ENCODE results near the gene GTF3A. TPM values are rescaled to one million over a fixed set of nuclear protein-coding genes. Genes with fewer than 3 reads are reported as not detected.

The GTF3A gene
- total and polyA plus RNA-seq, 9 of the 15 experiments (the other 6 are each of a cell fraction or from before 2014, with no cell fraction given) = 47.5 to 303 (median 174) TPM

DNA sequence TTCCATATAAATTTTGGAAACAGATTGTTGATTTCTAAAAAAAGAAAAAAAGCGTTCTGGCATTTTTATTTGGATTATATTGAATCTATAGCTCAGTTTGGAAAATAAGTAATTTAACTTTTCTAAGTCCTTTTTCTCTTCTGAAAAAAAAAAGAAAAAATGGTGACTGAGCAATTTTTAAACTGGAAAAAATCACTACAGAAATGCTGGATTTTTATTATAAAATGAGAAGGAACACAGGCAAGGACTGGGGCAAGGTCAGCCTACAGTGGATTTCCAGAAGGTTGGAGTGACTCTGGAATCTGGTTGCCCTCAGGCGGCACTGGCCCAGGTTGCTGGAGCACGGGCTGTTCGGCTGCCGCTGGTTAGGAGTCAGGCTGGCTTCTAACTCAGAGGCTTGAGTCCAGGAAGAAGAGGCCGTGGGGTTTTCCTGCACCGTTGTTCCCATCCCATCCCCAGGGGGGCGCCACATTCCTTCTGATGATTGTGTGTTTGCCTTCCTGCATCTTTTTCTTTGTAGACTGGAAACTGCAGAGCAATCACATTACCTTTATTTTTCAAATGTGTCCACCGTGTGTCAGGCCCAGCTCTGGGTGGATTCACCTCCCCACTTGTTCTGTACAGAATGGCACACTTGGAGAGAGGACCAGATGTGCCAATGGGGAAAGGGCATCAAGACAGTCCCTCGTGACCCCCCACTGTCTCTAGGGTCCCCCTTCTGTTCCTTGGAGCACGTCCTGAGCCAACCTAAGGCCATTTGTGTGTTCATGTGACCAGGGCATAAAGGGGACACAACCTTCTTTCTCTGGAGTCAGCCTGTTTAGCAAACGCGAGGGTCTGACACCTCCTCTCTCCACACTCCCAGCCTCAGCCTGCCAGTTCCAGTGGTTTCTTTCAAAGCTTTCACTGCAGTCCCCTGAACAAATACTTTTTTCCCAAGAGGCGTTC is 44.5 kb upstream of the GTF3A start (continued):
- TF ChIP-seq, protein P1, sequence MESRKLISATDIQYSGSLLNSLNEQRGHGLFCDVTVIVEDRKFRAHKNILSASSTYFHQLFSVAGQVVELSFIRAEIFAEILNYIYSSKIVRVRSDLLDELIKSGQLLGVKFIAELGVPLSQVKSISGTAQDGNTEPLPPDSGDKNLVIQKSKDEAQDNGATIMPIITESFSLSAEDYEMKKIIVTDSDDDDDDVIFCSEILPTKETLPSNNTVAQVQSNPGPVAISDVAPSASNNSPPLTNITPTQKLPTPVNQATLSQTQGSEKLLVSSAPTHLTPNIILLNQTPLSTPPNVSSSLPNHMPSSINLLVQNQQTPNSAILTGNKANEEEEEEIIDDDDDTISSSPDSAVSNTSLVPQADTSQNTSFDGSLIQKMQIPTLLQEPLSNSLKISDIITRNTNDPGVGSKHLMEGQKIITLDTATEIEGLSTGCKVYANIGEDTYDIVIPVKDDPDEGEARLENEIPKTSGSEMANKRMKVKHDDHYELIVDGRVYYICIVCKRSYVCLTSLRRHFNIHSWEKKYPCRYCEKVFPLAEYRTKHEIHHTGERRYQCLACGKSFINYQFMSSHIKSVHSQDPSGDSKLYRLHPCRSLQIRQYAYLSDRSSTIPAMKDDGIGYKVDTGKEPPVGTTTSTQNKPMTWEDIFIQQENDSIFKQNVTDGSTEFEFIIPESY (CRISPR knock-in tag; IDR thresholded peaks at IDR 0.05) = no peak
- TF ChIP-seq ZNF431 (CRISPR knock-in tag; IDR thresholded peaks at IDR 0.05) (no peak), SRSF1 (IDR thresholded peaks at IDR 0.05; ENCODE audit: low read depth, low read length) (no peak)

DNA sequence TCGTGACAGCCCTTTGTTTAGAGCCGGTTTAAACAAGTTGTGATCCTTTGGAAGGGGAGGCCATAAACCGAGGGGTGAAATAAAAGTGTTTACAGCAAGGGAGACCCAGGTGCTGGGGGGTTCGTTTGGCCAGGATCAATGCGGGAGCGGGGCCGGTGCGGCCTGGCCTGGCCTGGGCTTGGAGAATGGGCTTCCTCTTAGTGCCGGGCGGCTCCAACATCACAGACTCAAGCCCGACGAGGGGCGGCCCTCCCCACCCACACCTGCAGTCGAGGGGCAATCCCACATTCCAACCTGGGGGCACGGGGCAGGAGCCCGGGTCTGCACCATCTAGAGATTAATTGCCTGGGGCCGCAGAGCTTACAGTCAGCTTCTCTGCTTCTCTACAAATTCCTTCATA is 42.8 kb upstream of the GTF3A start:
- H3K9me3 ChIP-seq (replicated peaks; ENCODE audit: control insufficient read depth, insufficient read depth, low read depth, low read length) = no peaks in the 10 kb centered on the region
- in situ Hi-C loops (cut with MboI) = loop anchor here (5.0 kb wide), 1 partner anchor 446 kb away; no protein-coding TSS in a partner anchor
- DNase-seq (ENCODE audit: extremely low read depth in 1 of 4, low spot score in 3 of 4) (no peak), ATAC-seq (no peak), FAIRE-seq (no peak)
- no peak overlapping the region for H3K4me2 ChIP-seq (ENCODE audit: insufficient read depth, low read length)
- no peaks in the 10 kb centered on the region for H3K36me3 ChIP-seq (ENCODE audit: control insufficient read depth, insufficient read depth, low read length)
- no peaks in the 10 kb centered on the region for H3K79me2 ChIP-seq (ENCODE audit: control insufficient read depth, insufficient read depth, low read length)
- H3K27me3 ChIP-seq (ENCODE audit: control insufficient read depth in 2 of 2, insufficient read depth in 2 of 2, low read length in 2 of 2) = peaks cover 9 to 18% of the 10 kb centered on the region in 2 experiments; a peak in 2 of 5 replicates
- WGBS (ENCODE audit: insufficient coverage, low coverage, missing lambda C conversion rate) = 34% methylated on average over 11 of the region's 17 CpGs
- CTCF ChIA-PET (ENCODE audit: low intra/inter-chr PET ratio) = interaction anchor here (0.6 to 0.7 kb wide), 2 partner anchors 652 to 1913 kb away, joined by 3 to 5 read pairs; no protein-coding TSS in a partner anchor
- H3K4me1 ChIP-seq (replicated peaks in 1 of 2; ENCODE audit: control insufficient read depth in 2 of 2, insufficient read depth in 2 of 2, low read length in 2 of 2) = no peaks in the 10 kb centered on the region; a peak in 1 of 5 replicates
- no peak overlapping the region for H3K9ac ChIP-seq (ENCODE audit: insufficient read depth in 1 of 2, low read depth in 2 of 2, low read length in 2 of 2)
- H4K20me1 ChIP-seq (replicated peaks; ENCODE audit: control insufficient read depth, insufficient read depth, low read length) = no peaks in the 10 kb centered on the region
- no peak overlapping the region for H3K27ac ChIP-seq (ENCODE audit: extremely low read depth, low read depth, low read length)
- POLR2A ChIA-PET = interaction anchor here (1.0 kb wide), 1 partner anchor 19 kb away, joined by 4 read pairs; no protein-coding TSS in a partner anchor
- BruUV-seq (replicated peaks) = no TSS peak
- intact Hi-C loops (cut with micrococcal nuclease) = loop anchor here (5.0 kb wide), 1 partner anchor 151 kb away; no protein-coding TSS in a partner anchor
- no peak overlapping the region for H2AFZ ChIP-seq (ENCODE audit: low read depth, low read length)
- H3K4me3 ChIP-seq = no peak overlapping the region
- no peaks in the 10 kb centered on the region for H3K9me1 ChIP-seq (ENCODE audit: control insufficient read depth, insufficient read depth, low read length)
- TF ChIP-seq, protein P2, sequence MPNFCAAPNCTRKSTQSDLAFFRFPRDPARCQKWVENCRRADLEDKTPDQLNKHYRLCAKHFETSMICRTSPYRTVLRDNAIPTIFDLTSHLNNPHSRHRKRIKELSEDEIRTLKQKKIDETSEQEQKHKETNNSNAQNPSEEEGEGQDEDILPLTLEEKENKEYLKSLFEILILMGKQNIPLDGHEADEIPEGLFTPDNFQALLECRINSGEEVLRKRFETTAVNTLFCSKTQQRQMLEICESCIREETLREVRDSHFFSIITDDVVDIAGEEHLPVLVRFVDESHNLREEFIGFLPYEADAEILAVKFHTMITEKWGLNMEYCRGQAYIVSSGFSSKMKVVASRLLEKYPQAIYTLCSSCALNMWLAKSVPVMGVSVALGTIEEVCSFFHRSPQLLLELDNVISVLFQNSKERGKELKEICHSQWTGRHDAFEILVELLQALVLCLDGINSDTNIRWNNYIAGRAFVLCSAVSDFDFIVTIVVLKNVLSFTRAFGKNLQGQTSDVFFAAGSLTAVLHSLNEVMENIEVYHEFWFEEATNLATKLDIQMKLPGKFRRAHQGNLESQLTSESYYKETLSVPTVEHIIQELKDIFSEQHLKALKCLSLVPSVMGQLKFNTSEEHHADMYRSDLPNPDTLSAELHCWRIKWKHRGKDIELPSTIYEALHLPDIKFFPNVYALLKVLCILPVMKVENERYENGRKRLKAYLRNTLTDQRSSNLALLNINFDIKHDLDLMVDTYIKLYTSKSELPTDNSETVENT (CRISPR knock-in tag; IDR thresholded peaks at IDR 0.05) = no peak
- no peak for TF ChIP-seq ZNF124 (CRISPR knock-in tag; IDR thresholded peaks at IDR 0.05)
- TF ChIP-seq CBFB (CRISPR knock-in tag; IDR thresholded peaks at IDR 0.05) = no peak
- no peak for TF ChIP-seq NCOR1 (IDR thresholded peaks at IDR 0.05)
- no peak for TF ChIP-seq CHD1 (IDR thresholded peaks at IDR 0.05; ENCODE audit: low read length)
- TF ChIP-seq, protein P3, sequence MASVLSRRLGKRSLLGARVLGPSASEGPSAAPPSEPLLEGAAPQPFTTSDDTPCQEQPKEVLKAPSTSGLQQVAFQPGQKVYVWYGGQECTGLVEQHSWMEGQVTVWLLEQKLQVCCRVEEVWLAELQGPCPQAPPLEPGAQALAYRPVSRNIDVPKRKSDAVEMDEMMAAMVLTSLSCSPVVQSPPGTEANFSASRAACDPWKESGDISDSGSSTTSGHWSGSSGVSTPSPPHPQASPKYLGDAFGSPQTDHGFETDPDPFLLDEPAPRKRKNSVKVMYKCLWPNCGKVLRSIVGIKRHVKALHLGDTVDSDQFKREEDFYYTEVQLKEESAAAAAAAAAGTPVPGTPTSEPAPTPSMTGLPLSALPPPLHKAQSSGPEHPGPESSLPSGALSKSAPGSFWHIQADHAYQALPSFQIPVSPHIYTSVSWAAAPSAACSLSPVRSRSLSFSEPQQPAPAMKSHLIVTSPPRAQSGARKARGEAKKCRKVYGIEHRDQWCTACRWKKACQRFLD (CRISPR knock-in tag; IDR thresholded peaks at IDR 0.05) = no peak
- TF ChIP-seq ARNT (IDR thresholded peaks at IDR 0.05) = no peak
- TF ChIP-seq ATF1 (CRISPR knock-in tag; IDR thresholded peaks at IDR 0.05) = no peak
- no peak for TF ChIP-seq ATF1 (tag; IDR thresholded peaks at IDR 0.05)
- no peak for TF ChIP-seq ELF2 (CRISPR knock-in tag; IDR thresholded peaks at IDR 0.05)
- TF ChIP-seq SAFB (IDR thresholded peaks at IDR 0.05; ENCODE audit: borderline replicate concordance, low read depth, low read length) = no peak
- no peak for TF ChIP-seq MCM5 (IDR thresholded peaks at IDR 0.05; ENCODE audit: low read depth)

Data from K562 (cell line).